DND-41 (cell line): ENCODE measurements around the gene MIGA1.

Experiments used
- ATAC-seq: fragments of 200-7000 bp; cut with Tn5 transposase; 3 replicates; pipeline ENCODE4 v1.9.1; 2021; ENCODE audit warnings: low read depth; ENCODE audit not compliant: insufficient read depth
- DNase-seq: peaks from one replicate; pipeline ENCODE4 v3.0.0-alpha.2; 2020
- H2AFZ ChIP-seq: 2 replicates; pipeline ENCODE4 v1.6.0; 2012; ENCODE audit warnings: low read depth, low read length
- H3K27ac ChIP-seq: 2 replicates; pipeline ENCODE4 v1.5.1; 2012; ENCODE audit warnings: low read length, inconsistent platforms
- H3K27me3 ChIP-seq: fragments of 200-600 bp; sonication (generic); 2 replicates; pipeline ENCODE4 v1.6.0; 2012; ENCODE audit warnings: low read length, mild to moderate bottlenecking, inconsistent platforms; ENCODE audit not compliant: insufficient read depth, poor library complexity
- H3K36me3 ChIP-seq: 2 replicates; pipeline ENCODE4 v1.5.1; 2012; ENCODE audit warnings: low read length, inconsistent platforms; ENCODE audit not compliant: insufficient read depth
- H3K4me1 ChIP-seq: 2 replicates; pipeline ENCODE4 v1.5.1; 2012; ENCODE audit warnings: mild to moderate bottlenecking, low read length; ENCODE audit not compliant: insufficient read depth
- H3K4me2 ChIP-seq: 2 replicates; pipeline ENCODE4 v1.6.0; 2012; ENCODE audit warnings: mild to moderate bottlenecking, moderate library complexity, low read length, inconsistent platforms; ENCODE audit not compliant: insufficient read depth
- H3K4me3 ChIP-seq, 2 experiments: fragments of 200-600 bp in 1 of 2; shearing (Covaris generic) in 1 of 2; 2 replicates each; pipeline ENCODE4 v1.5.1; 2012 to 2016; ENCODE audit warnings: inconsistent platforms in 2 of 2, low read length in 2 of 2, mild to moderate bottlenecking in 2 of 2, low read depth in 1 of 2, moderate library complexity in 1 of 2
- H3K79me2 ChIP-seq: 2 replicates; pipeline ENCODE4 v1.6.0; 2012; ENCODE audit warnings: low read length, inconsistent platforms; ENCODE audit not compliant: insufficient read depth
- H3K9ac ChIP-seq: 2 replicates; pipeline ENCODE4 v1.6.0; 2012; ENCODE audit warnings: low read depth, mild to moderate bottlenecking, inconsistent platforms, low read length, moderate library complexity
- H3K9me3 ChIP-seq: 2 replicates; pipeline ENCODE4 v1.5.1; 2012; ENCODE audit warnings: low read length, moderate library complexity, mild to moderate bottlenecking, inconsistent platforms; ENCODE audit not compliant: insufficient read depth, severe bottlenecking
- H4K20me1 ChIP-seq: 2 replicates; pipeline ENCODE4 v1.6.0; 2012; ENCODE audit warnings: low read length; ENCODE audit not compliant: insufficient read depth
- EZH2 ChIP-seq: IDR thresholded peaks from 3 replicates; pipeline ENCODE4 v1.6.1; 2012; ENCODE audit warnings: borderline replicate concordance, low read depth, mild to moderate bottlenecking, moderate library complexity, low read length, inconsistent platforms; ENCODE audit not compliant: severe bottlenecking
- TF ChIP-seq, protein P1 (sequence below): IDR thresholded peaks from 2 replicates; pipeline ENCODE4 v1.5.1; 2012; ENCODE audit warnings: borderline replicate concordance, low read length, moderate library complexity, mild to moderate bottlenecking; ENCODE audit not compliant: poor library complexity, severe bottlenecking; ENCODE audit errors: extremely low read depth

Gene MIGA1

DNA sequence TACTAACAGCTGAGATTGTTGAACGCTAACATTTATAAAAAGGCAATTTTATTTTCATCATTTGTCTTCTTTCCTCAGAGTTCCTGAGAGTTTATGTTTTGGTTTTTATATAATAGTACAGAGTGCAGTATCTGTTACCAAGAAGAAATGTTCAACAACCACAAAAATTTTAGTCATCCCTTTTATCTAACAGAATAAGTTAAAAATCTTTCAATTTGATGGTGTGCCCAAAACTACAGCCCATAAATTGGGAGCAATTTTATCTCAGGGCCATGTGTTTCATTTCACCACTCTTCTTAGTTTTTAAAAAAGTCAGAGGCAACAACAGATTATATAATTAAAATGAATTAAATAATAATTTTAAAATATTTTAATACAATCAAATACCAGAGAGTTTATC lies 146.1 kb downstream of the MIGA1 start:
- no peak overlapping the region for H3K4me3 ChIP-seq
- peaks cover 8% of the 10 kb centered on the region for H3K79me2 ChIP-seq
- no peak overlapping the region for H2AFZ ChIP-seq
- TF ChIP-seq EZH2 = no peak
- TF ChIP-seq, protein P1, sequence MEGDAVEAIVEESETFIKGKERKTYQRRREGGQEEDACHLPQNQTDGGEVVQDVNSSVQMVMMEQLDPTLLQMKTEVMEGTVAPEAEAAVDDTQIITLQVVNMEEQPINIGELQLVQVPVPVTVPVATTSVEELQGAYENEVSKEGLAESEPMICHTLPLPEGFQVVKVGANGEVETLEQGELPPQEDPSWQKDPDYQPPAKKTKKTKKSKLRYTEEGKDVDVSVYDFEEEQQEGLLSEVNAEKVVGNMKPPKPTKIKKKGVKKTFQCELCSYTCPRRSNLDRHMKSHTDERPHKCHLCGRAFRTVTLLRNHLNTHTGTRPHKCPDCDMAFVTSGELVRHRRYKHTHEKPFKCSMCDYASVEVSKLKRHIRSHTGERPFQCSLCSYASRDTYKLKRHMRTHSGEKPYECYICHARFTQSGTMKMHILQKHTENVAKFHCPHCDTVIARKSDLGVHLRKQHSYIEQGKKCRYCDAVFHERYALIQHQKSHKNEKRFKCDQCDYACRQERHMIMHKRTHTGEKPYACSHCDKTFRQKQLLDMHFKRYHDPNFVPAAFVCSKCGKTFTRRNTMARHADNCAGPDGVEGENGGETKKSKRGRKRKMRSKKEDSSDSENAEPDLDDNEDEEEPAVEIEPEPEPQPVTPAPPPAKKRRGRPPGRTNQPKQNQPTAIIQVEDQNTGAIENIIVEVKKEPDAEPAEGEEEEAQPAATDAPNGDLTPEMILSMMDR = no peak
- H3K27ac ChIP-seq = no peak overlapping the region
- no peaks in the 10 kb centered on the region for H4K20me1 ChIP-seq
- ATAC-seq (no peak), DNase-seq (no peak)
- H3K4me2 ChIP-seq = no peak overlapping the region
- H3K9me3 ChIP-seq = no peaks in the 10 kb centered on the region
- H3K4me1 ChIP-seq = peaks cover 20% of the 10 kb centered on the region
- peaks cover 5% of the 10 kb centered on the region; the same call in 1 of the 2 replicates for H3K36me3 ChIP-seq
- H3K27me3 ChIP-seq = no peaks in the 10 kb centered on the region
- no peak overlapping the region for H3K9ac ChIP-seq

DNA sequence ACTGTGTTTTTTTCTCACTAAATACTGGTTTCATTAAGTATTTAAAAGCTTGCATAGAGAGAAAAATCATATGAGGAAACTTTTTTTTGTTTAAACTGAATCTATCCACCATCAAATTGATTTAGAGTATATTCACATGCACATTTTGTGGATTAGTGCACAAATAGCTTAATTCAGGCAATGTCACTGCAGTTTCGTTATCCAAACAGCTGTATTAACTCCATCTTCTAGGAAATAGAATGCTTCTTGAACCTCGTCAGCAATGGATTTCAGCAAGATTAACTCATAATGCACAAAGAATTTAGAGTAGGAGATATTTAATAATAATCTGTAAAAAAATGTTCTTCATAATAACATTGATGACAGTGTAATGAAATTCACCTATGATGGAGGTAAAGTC lies 146.5 kb downstream of the MIGA1 start:
- no peak for ATAC-seq
- no peaks in the 10 kb centered on the region for H4K20me1 ChIP-seq
- DNase-seq = no peak
- TF ChIP-seq EZH2 = no peak
- TF ChIP-seq, protein P1 = no peak
- peaks cover 20% of the 10 kb centered on the region for H3K4me1 ChIP-seq
- no peaks in the 10 kb centered on the region for H3K9me3 ChIP-seq
- no peaks in the 10 kb centered on the region for H3K27me3 ChIP-seq
- H3K79me2 ChIP-seq = peaks cover 8% of the 10 kb centered on the region
- no peak overlapping the region for H3K4me3 ChIP-seq
- peak overlapping the region; percentile 55 for H3K9ac ChIP-seq
- peak overlapping the region; percentile 62 for H2AFZ ChIP-seq
- H3K27ac ChIP-seq = no peak overlapping the region
- peaks cover 5% of the 10 kb centered on the region; the same call in 1 of the 2 replicates for H3K36me3 ChIP-seq
- H3K4me2 ChIP-seq = peak overlapping the region; percentile 97; the same call in 1 of the 2 replicates

GRCh38 chr1:77926561-77927357 lies 147.3 kb downstream of the MIGA1 start:
- ATAC-seq = peak; percentile 72
- peak overlapping the region; percentile 42 to 75; a peak in 3 of 4 replicates for H3K4me3 ChIP-seq

More at GRCh38 chr1:77926561-77927357, 147.3 kb downstream of the MIGA1 start:
- peak overlapping the region; percentile 79 for H3K27ac ChIP-seq
- peak overlapping the region; percentile 97 for H3K4me2 ChIP-seq
- peaks cover 20% of the 10 kb centered on the region for H3K4me1 ChIP-seq
- peaks cover 8% of the 10 kb centered on the region for H3K79me2 ChIP-seq
- H4K20me1 ChIP-seq = no peaks in the 10 kb centered on the region
- H3K9ac ChIP-seq = peak overlapping the region; percentile 55
- DNase-seq = peak; percentile 32
- no peaks in the 10 kb centered on the region for H3K27me3 ChIP-seq
- peaks cover 5% of the 10 kb centered on the region; the same call in 1 of the 2 replicates for H3K36me3 ChIP-seq
- peak overlapping the region; percentile 62 for H2AFZ ChIP-seq
- no peaks in the 10 kb centered on the region for H3K9me3 ChIP-seq
- no peak for TF ChIP-seq EZH2
- TF ChIP-seq, protein P1 = no peak
